Keratinocyte (primary cell): ENCODE measurements around the gene LRBA. TPM values are rescaled to one million over a fixed set of nuclear protein-coding genes. Genes with fewer than 3 reads are reported as not detected.
"Not testable (repeated sequence)": the region's sequence is repeated elsewhere in the genome, so short reads cannot be mapped to it uniquely, and the experiment has no call there.

Experiments
- DNase-seq: peaks from one replicate; pipeline ENCODE4 v3.0.0-alpha.2; 2011; ENCODE audit warnings: low read depth, missing footprints, low spot score
- FAIRE-seq: peaks from 2 replicates; lab custom pipeline; 2011; peaks lifted over from hg19 to GRCh38; lab: Jason Lieb, UNC
- H2AFZ ChIP-seq: 2 replicates; pipeline ENCODE4 v1.6.0; 2012; ENCODE audit warnings: low read length, control low read depth, inconsistent platforms; ENCODE audit not compliant: control insufficient read depth
- H3K27ac ChIP-seq: 2 replicates; pipeline ENCODE4 v1.5.1; 2011; ENCODE audit warnings: low read length; ENCODE audit not compliant: control insufficient read depth, insufficient read depth
- H3K27me3 ChIP-seq: 3 replicates; pipeline ENCODE4 v1.6.0; 2011; ENCODE audit warnings: low read length; ENCODE audit not compliant: control insufficient read depth, insufficient read depth; ENCODE audit errors: extremely low read depth
- H3K36me3 ChIP-seq, 2 experiments: 2 replicates in 1 of 2; 3 replicates in 1 of 2; pipeline ENCODE4 v1.5.1; 2011; ENCODE audit warnings: low read length in 2 of 2, mild to moderate bottlenecking in 1 of 2; ENCODE audit not compliant: control insufficient read depth in 2 of 2, insufficient read depth in 2 of 2; ENCODE audit errors: extremely low read depth in 1 of 2
- H3K4me1 ChIP-seq: 3 replicates; pipeline ENCODE4 v1.5.1; 2011; ENCODE audit warnings: low read length; ENCODE audit not compliant: control insufficient read depth, insufficient read depth; ENCODE audit errors: extremely low read depth
- H3K4me2 ChIP-seq: 3 replicates; pipeline ENCODE4 v1.6.0; 2011; ENCODE audit warnings: low read depth, low read length; ENCODE audit not compliant: control insufficient read depth, insufficient read depth; ENCODE audit errors: extremely low read depth
- H3K4me3 ChIP-seq, 3 experiments: fragments of 200-600 bp in 1 of 3; sonication (generic) in 1 of 3; 2 replicates in 2 of 3; 3 replicates in 1 of 3; pipeline ENCODE4 v1.5.1; 2011 to 2016; ENCODE audit warnings: low read length in 3 of 3, mild to moderate bottlenecking in 3 of 3, control low read depth in 2 of 3, inconsistent platforms in 1 of 3, low read depth in 1 of 3, mixed read lengths in 1 of 3, mixed run types in 1 of 3, moderate library complexity in 1 of 3; ENCODE audit not compliant: control insufficient read depth in 2 of 3, insufficient read depth in 2 of 3; ENCODE audit errors: extremely low read depth in 1 of 3
- H3K79me2 ChIP-seq: 2 replicates; pipeline ENCODE4 v1.6.0; 2012; ENCODE audit warnings: low read length; ENCODE audit not compliant: control insufficient read depth, insufficient read depth
- H3K9ac ChIP-seq: 3 replicates; pipeline ENCODE4 v1.6.0; 2011; ENCODE audit warnings: low read length; ENCODE audit not compliant: control insufficient read depth, insufficient read depth; ENCODE audit errors: extremely low read depth
- H3K9me1 ChIP-seq: 3 replicates; pipeline ENCODE4 v1.6.0; 2011; ENCODE audit warnings: low read length; ENCODE audit not compliant: control insufficient read depth, insufficient read depth; ENCODE audit errors: extremely low read depth
- H3K9me3 ChIP-seq: 2 replicates; pipeline ENCODE4 v1.5.1; 2012; ENCODE audit warnings: low read depth, low read length; ENCODE audit not compliant: control insufficient read depth
- H4K20me1 ChIP-seq: 3 replicates; pipeline ENCODE4 v1.6.0; 2011; ENCODE audit warnings: low read length; ENCODE audit not compliant: control insufficient read depth, insufficient read depth; ENCODE audit errors: extremely low read depth
- CTCF ChIP-seq, 3 experiments: IDR thresholded peaks in 1 of 3; conservative IDR thresholded peaks in 1 of 3; optimal IDR thresholded peaks in 1 of 3; 2 replicates in 2 of 3; 3 replicates in 1 of 3; pipeline versions ENCODE3 to v1.5.1; 2011; ENCODE audit warnings: low read length in 3 of 3, mild to moderate bottlenecking in 3 of 3, moderate library complexity in 2 of 3, control low read depth in 1 of 3, inconsistent platforms in 1 of 3; ENCODE audit not compliant: insufficient read depth in 2 of 3; ENCODE audit errors: extremely low read depth in 1 of 3
- EZH2 ChIP-seq: IDR thresholded peaks from one replicate; pipeline ENCODE4 v1.6.1; 2012; ENCODE audit warnings: inconsistent platforms, mild to moderate bottlenecking, low read length, moderate library complexity
- dilution Hi-C: fragments of 300-500 bp; cut with MboI; formaldehyde crosslinking; loops from one replicate; pipeline ENCODE4 v1.7.0; 2020; ENCODE audit warnings: low sequenced_read_pairs; ENCODE audit not compliant: extremely low pct_ligation_motif_present
- polyA plus RNA-seq, 5 experiments: library from polyadenylated mRNA; depleted of rRNA in 3 of 5; stranded (reverse) in 3 of 5; stranded (forward) in 1 of 5; unstranded in 1 of 5; fragments of >200 nt; gene quantifications; 1 replicate in 1 of 5; 2 replicates in 3 of 5; 3 replicates in 1 of 5; pipeline versions ENCODE4 v1.2.1 to v1.2.3, GENCODE V29; 2011 to 2012; ENCODE audit warnings: missing spikeins in 2 of 5, low read depth in 1 of 5, low replicate concordance in 1 of 5

The LRBA gene
- polyA plus RNA-seq, 1 donor (not counting 4 experiments of a cell fraction or from before 2014, with no cell fraction given): 35.6 TPM

- H4K20me1 ChIP-seq: no peaks in the 10 kb centered on the region
- H3K27ac ChIP-seq: no peak overlapping the region
- H3K36me3 ChIP-seq: no peaks in the 10 kb centered on the region
- dilution Hi-C loops: no loop called here
- no peaks in the 10 kb centered on the region for H3K4me1 ChIP-seq
- TF ChIP-seq CTCF (optimal IDR thresholded peaks at IDR 0.05 in 1 of 3, IDR thresholded peaks at IDR 0.05 in 1 of 3, conservative IDR thresholded peaks at IDR 0.05 in 1 of 3; ENCODE audit: extremely low read depth in 1 of 3, insufficient read depth in 2 of 3, low read length in 3 of 3): no peak
- no peak for TF ChIP-seq EZH2
- H3K79me2 ChIP-seq: peaks cover 85% of the 10 kb centered on the region
- H3K4me2 ChIP-seq: no peak overlapping the region
- no peak overlapping the region for H3K4me3 ChIP-seq
- no peaks in the 10 kb centered on the region for H3K9me1 ChIP-seq
- no peaks in the 10 kb centered on the region for H3K9me3 ChIP-seq
- FAIRE-seq: no peak
- H3K9ac ChIP-seq: no peak overlapping the region
- DNase-seq: no peak
- no peak overlapping the region for H2AFZ ChIP-seq
- H3K27me3 ChIP-seq: no peaks in the 10 kb centered on the region
These were observed 17.9 kb downstream of the LRBA start for GRCh38 chr4:150997141-150997540.

DNA sequence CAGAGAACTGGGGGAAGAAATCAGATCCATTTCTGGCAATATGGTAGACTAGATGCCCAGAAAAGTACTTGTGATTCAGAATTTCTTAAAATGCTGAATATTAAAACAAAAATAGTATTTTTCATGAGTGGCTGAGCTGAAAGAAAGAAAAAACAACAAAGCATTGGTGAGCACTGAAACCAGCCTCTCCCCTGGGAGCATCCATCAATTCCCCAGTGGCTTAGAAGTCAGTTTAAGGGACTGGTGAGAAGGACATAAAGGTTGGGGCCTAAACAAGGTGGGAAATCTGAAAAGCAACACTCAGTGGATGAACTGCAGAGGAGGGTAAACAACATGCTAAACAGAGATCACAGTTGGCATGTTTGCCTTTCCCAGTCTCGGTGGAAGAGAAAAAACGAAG lies 20.4 kb downstream of the LRBA start:
- no peaks in the 10 kb centered on the region for H3K9me3 ChIP-seq
- no peak overlapping the region for H2AFZ ChIP-seq
- no peak overlapping the region for H3K27ac ChIP-seq
- dilution Hi-C loops: no loop called here
- no peak overlapping the region for H3K4me2 ChIP-seq
- H3K27me3 ChIP-seq: no peaks in the 10 kb centered on the region
- H4K20me1 ChIP-seq: no peaks in the 10 kb centered on the region
- peaks cover 83% of the 10 kb centered on the region for H3K79me2 ChIP-seq
- no peak for FAIRE-seq
- H3K9me1 ChIP-seq: no peaks in the 10 kb centered on the region
- H3K4me1 ChIP-seq: no peaks in the 10 kb centered on the region
- TF ChIP-seq CTCF (optimal IDR thresholded peaks at IDR 0.05 in 1 of 3, IDR thresholded peaks at IDR 0.05 in 1 of 3, conservative IDR thresholded peaks at IDR 0.05 in 1 of 3; ENCODE audit: extremely low read depth in 1 of 3, insufficient read depth in 2 of 3, low read length in 3 of 3): no peak
- no peak for TF ChIP-seq EZH2
- H3K9ac ChIP-seq: no peak overlapping the region
- DNase-seq: no peak
- peaks cover 0 to 2% of the 10 kb centered on the region in 2 experiments for H3K36me3 ChIP-seq
- H3K4me3 ChIP-seq: no peak overlapping the region

DNA sequence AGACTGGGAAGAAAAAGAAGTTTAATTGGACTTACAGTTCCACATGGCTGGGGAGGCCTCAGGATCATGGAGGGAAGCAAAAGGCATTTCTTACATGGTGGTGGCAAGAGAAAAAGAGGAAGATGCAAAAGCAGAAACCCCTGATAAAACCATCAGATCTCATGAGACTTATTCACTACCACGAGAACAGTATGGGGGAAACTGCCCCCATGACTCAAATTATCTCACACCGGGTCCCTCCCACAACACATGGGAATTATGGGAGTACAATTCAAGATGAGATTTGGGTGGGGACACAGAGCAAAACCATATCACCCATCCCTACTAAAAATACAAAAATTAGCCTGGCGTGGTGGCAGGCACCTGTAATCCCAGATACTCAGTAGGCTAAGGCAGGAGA lies 21.5 kb downstream of the LRBA start:
- peaks cover 79% of the 10 kb centered on the region for H3K79me2 ChIP-seq
- H2AFZ ChIP-seq, H3K36me3 ChIP-seq, H3K4me3 ChIP-seq, DNase-seq, FAIRE-seq, H3K27me3 ChIP-seq, dilution Hi-C loops, H3K9me3 ChIP-seq, H3K9me1 ChIP-seq, H3K4me2 ChIP-seq, H3K9ac ChIP-seq, H4K20me1 ChIP-seq, H3K4me1 ChIP-seq, H3K27ac ChIP-seq: not testable (repeated sequence)
